Stimulated activated CD4-positive, alpha-beta T cell treated with anti-CD3 and anti-CD28 coated beads, TNF-alpha, amount 100 ng/mL, for 48 hours (primary cell): Measurements from ENCODE around the gene CCDC12.

Experiments
- DNase-seq, 3 donors: peaks; one replicate each; pipeline ENCODE4 v3.0.0-alpha.2; 2020; ENCODE audit warnings: low read depth in 3 of 3

The CCDC12 gene

DNA sequence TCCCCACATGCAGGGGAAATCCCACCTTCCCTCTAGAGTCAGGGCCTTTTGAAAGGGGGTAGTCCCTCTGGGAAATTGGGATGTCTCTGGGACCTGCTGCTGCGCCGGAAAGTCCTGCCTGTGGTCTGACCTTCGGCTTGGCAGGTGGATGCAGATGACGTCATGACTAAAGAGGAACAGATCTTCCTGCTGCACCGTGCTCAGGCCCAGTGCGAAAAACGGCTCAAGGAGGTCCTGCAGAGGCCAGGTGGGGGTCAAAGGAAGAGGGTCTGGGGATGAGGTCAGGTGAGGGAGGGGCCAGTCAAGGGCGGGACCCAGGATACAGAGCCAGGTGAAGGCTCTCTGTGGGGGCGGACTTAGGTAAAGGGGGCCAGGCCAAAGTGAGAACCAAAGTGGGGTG is 82.8 kb downstream of the CCDC12 start:
- DNase-seq, result no peak

DNA sequence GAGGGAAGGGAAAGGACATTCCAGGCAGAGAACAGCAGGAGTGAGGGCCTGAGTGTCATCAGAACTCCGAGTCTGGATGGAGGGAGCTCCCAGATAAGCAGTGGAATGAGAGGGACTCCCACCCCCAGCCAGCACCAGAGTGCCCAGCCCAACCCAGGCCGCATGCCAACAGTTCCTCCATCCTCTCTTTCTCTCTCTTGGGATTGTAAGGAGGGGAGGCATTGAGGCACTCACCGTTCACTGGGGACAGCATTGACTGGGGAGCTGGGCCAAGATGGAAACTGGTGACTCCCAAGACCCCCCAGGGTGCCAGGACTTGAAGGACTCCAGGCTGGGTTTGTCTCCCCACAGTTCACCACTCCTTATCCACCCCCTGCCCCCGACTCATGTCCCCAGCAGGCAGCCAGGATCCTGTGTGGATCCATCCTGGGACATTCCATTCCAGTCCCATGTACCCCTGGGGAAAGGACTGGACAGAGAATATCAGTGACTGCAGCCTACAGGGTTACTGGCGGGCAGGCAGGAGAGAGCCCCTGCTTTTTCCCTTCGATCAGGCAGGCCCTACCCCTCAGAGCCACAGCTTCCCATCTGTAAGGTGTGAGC is 83.3 kb downstream of the CCDC12 start:
- no peak for DNase-seq

- DNase-seq, result no peak
These were observed 84.0 kb downstream of the CCDC12 start for GRCh38 chr3:46892285-46893145.

DNA sequence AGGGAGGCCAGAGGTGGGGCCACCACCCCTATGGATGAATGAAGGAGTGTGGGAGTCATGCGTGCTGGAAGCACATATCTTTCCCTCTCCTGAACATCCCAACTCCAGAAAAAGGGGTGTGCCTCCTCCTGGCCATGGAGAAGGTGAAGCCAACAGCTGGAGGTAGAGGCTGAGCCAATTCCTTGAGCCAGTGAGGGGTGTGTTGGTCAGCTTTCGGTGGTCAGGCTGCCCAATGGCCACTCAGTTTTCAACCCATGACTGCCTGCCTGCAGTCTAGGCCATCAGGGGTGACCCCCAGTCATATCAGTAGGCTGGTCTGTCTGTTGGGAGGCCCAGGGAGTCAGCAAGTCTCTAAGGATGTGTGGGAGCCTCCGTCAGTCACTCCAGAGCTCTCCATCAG is 85.4 kb downstream of the CCDC12 start:
- DNase-seq, result no peak

DNA sequence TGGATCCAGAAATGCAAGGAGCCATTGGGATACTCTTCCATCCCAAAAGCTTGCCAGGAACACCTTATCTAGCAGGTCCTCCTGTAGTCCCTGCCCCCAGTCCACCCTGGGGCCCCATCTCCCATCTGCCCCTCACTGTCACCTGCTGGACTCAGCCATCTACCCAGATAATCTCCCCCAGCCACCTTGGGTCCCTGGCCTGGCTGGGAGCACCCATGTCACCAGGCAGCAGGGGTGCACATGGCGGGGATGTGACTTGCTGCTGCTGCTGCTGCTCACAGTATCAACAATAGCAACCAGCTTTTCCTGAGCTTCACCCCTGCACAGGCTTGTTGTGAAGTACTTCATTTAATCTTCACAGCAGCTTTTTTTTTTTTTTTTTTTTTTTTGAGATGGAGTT is 86.4 kb downstream of the CCDC12 start:
- no peak for DNase-seq

DNA sequence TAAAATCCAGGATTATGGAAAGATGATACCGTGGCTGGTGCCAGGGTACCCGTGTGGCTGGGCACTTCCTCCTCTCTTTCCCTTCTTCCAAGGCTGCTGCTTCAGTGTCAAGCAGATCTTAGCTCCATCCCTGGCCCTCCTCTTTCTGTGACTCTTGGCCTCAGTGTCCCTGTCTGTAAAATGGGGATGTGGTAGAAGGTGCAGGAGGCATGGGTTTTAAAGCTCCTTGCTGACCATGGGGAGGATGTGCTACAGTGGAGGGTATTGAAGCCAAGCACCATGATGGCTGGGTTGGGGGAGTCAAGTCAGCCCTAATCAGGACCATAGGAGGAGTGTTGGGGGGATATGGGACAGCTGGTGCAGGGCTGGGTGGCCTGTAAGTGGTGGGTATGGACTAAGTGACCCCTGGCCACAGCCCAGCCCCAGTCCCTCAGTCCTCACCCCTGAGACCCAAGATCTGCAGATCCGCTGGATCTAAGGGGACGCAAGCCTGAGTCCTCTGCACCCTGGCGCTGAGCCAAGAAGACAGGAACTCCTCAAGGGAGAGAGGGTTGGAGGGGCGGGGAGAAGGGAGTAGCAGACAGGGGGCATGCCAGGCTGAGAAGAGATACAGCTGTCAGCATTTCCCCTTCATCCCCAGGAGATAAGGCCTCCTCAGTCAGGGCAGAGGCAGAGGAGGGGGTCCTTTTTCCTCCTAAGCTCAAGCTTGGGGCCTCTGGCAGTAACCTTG is 87.0 kb downstream of the CCDC12 start:
- DNase-seq, result no peak

- no peak for DNase-seq
These were observed 87.8 kb downstream of the CCDC12 start for GRCh38 chr3:46888705-46889104.

GRCh38 chr3:46887980-46888494 is 88.5 kb downstream of the CCDC12 start:
- DNase-seq, result no peak

DNA sequence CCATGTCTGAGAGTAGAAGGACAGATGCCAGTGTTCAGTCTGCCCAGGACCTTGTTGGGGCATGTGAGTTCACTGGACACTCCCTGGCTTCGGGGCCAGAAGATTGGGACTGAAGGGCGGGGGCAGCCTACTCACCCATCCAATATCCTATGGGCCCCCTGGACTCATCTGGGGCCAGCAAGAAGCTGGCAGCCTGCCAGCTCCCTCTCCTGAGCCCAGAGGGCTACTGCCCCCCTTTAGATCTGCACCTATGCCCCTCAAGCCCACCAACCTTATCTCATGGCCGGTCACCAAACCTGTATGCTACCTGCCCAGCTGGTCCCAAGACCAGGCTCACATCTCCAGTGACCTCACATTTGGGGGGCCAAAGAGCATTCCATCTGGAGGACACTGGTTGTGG is 90.9 kb downstream of the CCDC12 start:
- no peak for DNase-seq

GRCh38 chr3:46884929-46885328 is 91.6 kb downstream of the CCDC12 start:
- no peak for DNase-seq

- no peak for DNase-seq
These were observed 92.1 kb downstream of the CCDC12 start for GRCh38 chr3:46884427-46884826.

GRCh38 chr3:46883830-46884185 is 92.7 kb downstream of the CCDC12 start:
- no peak for DNase-seq

- no peak for DNase-seq
These were observed 93.3 kb downstream of the CCDC12 start for GRCh38 chr3:46883054-46883829.

DNA sequence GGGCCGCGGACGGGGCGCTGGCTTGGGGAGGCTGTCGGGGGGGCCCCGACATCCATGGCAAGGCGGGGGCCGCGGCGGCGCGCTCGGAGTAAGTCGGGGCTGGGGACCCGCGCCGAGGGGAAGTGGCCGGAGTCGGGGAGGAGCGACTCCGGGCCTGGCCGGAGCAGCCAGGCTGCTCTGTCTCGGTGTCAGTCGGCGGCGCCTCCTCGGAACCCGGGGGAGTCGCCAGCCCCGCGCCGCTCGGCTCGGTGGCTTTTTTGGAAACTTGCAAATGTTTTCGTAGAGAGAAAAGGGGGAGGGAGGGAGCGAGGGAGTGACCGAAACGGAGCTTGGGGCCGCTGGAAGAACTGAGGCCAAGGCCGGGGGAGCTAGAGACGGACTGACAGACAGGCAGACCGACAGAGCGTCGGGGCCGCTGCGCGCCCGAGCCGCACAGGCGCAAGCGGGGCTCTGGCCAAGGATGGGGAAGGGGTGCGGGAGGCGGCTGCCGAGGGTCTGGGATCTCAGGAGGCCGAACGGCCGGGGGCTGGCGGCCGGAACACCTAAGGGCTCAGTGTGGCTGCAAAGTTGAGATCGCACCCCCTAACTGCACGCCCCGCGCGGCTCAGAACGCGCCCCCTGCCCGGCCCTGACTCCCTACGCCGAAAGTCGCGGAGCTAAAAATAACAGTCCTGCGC is 94.0 kb downstream of the CCDC12 start:
- DNase-seq, result no peak

GRCh38 chr3:46881596-46882376 is 94.8 kb downstream of the CCDC12 start:
- no peak for DNase-seq

DNA sequence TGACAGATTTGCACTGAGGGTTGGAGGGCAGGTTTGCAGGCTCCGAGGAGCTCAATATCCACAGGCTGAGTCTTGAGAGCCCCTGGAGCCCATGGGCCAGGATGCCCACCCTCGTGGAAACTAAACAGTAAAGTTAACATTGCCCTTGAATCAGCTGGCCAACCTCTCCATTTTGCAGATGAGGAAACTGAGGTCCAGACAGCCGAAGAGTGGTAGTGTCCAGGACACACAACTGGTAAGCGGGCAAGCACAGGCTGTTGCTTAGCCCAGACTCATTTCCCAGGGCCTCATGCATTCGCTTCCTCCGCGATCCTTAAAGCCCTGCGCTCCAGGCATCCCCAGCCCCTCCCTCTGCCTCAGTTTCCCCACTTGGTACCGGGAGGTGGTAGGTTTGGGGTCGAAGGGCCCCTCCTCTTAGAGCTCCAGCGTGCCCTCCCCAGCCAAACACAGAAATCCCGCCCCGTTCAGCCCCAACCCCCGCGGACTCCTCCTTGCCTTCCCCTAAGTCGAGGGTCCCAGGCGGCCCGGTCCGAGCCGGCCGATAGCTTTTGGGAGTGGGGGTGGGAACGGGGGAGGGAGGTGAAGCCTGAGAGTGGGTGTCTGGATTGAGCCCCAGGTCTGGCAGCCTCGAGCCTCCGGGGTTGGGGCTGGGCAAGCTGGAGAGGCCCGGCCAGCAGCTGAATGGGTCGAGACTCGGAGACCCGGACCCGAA is 95.5 kb downstream of the CCDC12 start:
- no peak for DNase-seq

GRCh38 chr3:46878781-46879436 is 97.6 kb downstream of the CCDC12 start:
- no peak for DNase-seq

GRCh38 chr3:46877406-46878125 is 99.0 kb downstream of the CCDC12 start, which contains the start of gene PTH1R:
TSS of gene PTH1R (plus strand) at chr3:46877721. CDS start at chr3:46883560, 5,839 bp downstream.
- DNase-seq, result no peak
